Activated T-cell treated with anti-CD3 and anti-CD28 coated beads for 1 hour (primary cell): Measurements from ENCODE around the gene RIPOR3.
"Not testable (repeated sequence)": the region's sequence is repeated elsewhere in the genome, so short reads cannot be mapped to it uniquely, and the experiment has no call there.

Experiments
- DNase-seq: peaks from one replicate; pipeline ENCODE4 v3.0.0-alpha.2; 2020; ENCODE audit warnings: low read depth

Gene RIPOR3

GRCh38 chr20:50607850-50608749, 83.2 kb downstream of the RIPOR3 start:
- DNase-seq: no peak

GRCh38 chr20:50607436-50607835, 83.9 kb downstream of the RIPOR3 start:
- no peak for DNase-seq

GRCh38 chr20:50605136-50605535, 86.2 kb downstream of the RIPOR3 start:
- no peak for DNase-seq

GRCh38 chr20:50604451-50604850, 86.9 kb downstream of the RIPOR3 start:
- no peak for DNase-seq

- no peak for DNase-seq
These were observed 88.8 kb downstream of the RIPOR3 start for GRCh38 chr20:50602432-50603088.

- DNase-seq: no peak
These were observed 89.6 kb downstream of the RIPOR3 start for GRCh38 chr20:50601511-50602431.

GRCh38 chr20:50600281-50600895, 91.0 kb downstream of the RIPOR3 start:
- no peak for DNase-seq

- not testable (repeated sequence) for DNase-seq
These were observed 92.6 kb downstream of the RIPOR3 start for GRCh38 chr20:50598768-50599167.

- DNase-seq: no peak
These were observed 93.3 kb downstream of the RIPOR3 start for GRCh38 chr20:50598074-50598473.

- no peak for DNase-seq
These were observed 93.9 kb downstream of the RIPOR3 start for GRCh38 chr20:50597406-50597969.

- no peak for DNase-seq
These were observed 94.7 kb downstream of the RIPOR3 start for GRCh38 chr20:50596694-50597021.

GRCh38 chr20:50595988-50596693, 95.2 kb downstream of the RIPOR3 start:
- no peak for DNase-seq

- no peak for DNase-seq
These were observed 95.9 kb downstream of the RIPOR3 start for GRCh38 chr20:50595433-50595895.

GRCh38 chr20:50594591-50595432, 96.5 kb downstream of the RIPOR3 start:
- no peak for DNase-seq

GRCh38 chr20:50594231-50594590, 97.1 kb downstream of the RIPOR3 start:
- no peak for DNase-seq

GRCh38 chr20:50593005-50593335, 98.4 kb downstream of the RIPOR3 start:
- DNase-seq: no peak

- no peak for DNase-seq
These were observed 98.9 kb downstream of the RIPOR3 start for GRCh38 chr20:50592282-50593004.

GRCh38 chr20:50591233-50591852, 100.0 kb downstream of the RIPOR3 start:
- DNase-seq: no peak

GRCh38 chr20:50590348-50590664, 101.0 kb downstream of the RIPOR3 start:
- no peak for DNase-seq
